ENCODE results near the gene CCP110. TPM values are rescaled to one million over a fixed set of nuclear protein-coding genes. Genes with fewer than 3 reads are reported as not detected.

The CCP110 gene
- total RNA-seq, 5 donors from 2014 or later (not counting 1 experiment from before 2014, with no cell fraction given) = 12.3 to 18.8 (median 17.1) TPM

- peaks cover 49 to 62% (median 52%) of the 10 kb centered on the region in 3 donors for H3K4me1 Mint-ChIP-seq
- POLR2A ChIA-PET = no interaction called here
- no peak for ATAC-seq (replicated peaks in 1 of 4)
These were observed 6.2 kb upstream of the CCP110 start for GRCh38 chr16:19517424-19518089.

DNA sequence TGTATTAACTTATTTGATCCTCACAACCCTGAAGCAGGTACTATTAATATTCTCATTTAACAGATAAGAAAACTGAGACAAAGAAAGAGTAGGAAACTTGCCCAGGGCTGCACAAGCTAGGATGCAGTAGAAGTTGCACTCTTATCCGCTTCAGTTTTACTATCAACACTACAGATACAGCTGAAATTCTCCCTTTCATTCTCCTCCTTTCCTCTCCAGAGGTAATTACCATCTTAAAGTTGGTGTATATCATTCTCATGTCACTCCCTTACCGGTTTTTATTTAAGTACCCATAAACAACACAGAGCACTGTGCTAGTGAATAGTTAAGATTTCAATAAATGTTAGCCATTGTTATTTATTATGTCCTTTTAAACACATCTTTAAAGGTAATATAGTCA is 5.4 kb upstream of the CCP110 start:
- H3K36me3 Mint-ChIP-seq = peaks cover 29% of the 10 kb centered on the region
- H3K4me1 Mint-ChIP-seq = peaks cover 48 to 66% (median 55%) of the 10 kb centered on the region in 3 donors
- no CpG with 5 or more reads among the region's 2 CpGs for WGBS (ENCODE audit: insufficient coverage)
- no peak overlapping the region for H3K4me3 ChIP-seq (ENCODE audit: control insufficient read depth in 1 of 2, extremely low read depth in 1 of 2, low read length in 1 of 2)
- H3K4me3 Mint-ChIP-seq = no peak overlapping the region
- H3K4me1 ChIP-seq (ENCODE audit: control insufficient read depth in 1 of 2, extremely low read depth in 1 of 2, insufficient read depth in 2 of 2, low read length in 2 of 2) = peaks cover 9 to 30% of the 10 kb centered on the region in 2 experiments
- CTCF ChIA-PET = interaction anchor here in 1 of 2 donors (1.6 kb wide), 1 partner anchor 16 kb away, joined by 4 read pairs; no protein-coding TSS in a partner anchor
- no peaks in the 10 kb centered on the region for H3K9me3 Mint-ChIP-seq
- no peak for DNase-seq
- POLR2A ChIA-PET = no interaction called here
- no peaks in the 10 kb centered on the region for H3K27me3 Mint-ChIP-seq
- H3K36me3 ChIP-seq (ENCODE audit: control insufficient read depth in 2 of 2, extremely low read depth in 1 of 2, insufficient read depth in 1 of 2, low read length in 1 of 2) = peaks cover 0 to 31% of the 10 kb centered on the region in 2 donors
- H3K27me3 ChIP-seq (replicated peaks in 1 of 2; ENCODE audit: control insufficient read depth in 2 of 2, extremely low read depth in 1 of 2, insufficient read depth in 2 of 2, low read length in 1 of 2) = no peaks in the 10 kb centered on the region
- no peak overlapping the region for H3K27ac Mint-ChIP-seq
- ATAC-seq (replicated peaks in 1 of 4) = no peak
- no peaks in the 10 kb centered on the region for H3K9me3 ChIP-seq
- H3K27ac ChIP-seq (ENCODE audit: low read length) = no peak overlapping the region

More at GRCh38 chr16:19517424-19518089, 6.2 kb upstream of the CCP110 start:
- no peak overlapping the region for H3K27ac ChIP-seq (ENCODE audit: low read length)
- no CpG with 5 or more reads among the region's 8 CpGs for WGBS (ENCODE audit: insufficient coverage)
- Mint-ChIP-seq H3K4me3 (no peak overlapping the region), H3K9me3 (no peaks in the 10 kb centered on the region), H3K27me3 (no peaks in the 10 kb centered on the region), H3K27ac (peak overlapping the region in 1 of 2 donors; percentile 37), H3K36me3 (peaks cover 38% of the 10 kb centered on the region)
- peaks cover 9 to 26% of the 10 kb centered on the region in 2 experiments for H3K4me1 ChIP-seq (ENCODE audit: control insufficient read depth in 1 of 2, extremely low read depth in 1 of 2, insufficient read depth in 2 of 2, low read length in 2 of 2)
- no peak overlapping the region for H3K4me3 ChIP-seq (ENCODE audit: control insufficient read depth in 1 of 2, extremely low read depth in 1 of 2, low read length in 1 of 2)
- DNase-seq = no peak
- H3K27me3 ChIP-seq (replicated peaks in 1 of 2; ENCODE audit: control insufficient read depth in 2 of 2, extremely low read depth in 1 of 2, insufficient read depth in 2 of 2, low read length in 1 of 2) = no peaks in the 10 kb centered on the region
- CTCF ChIA-PET = interaction anchor here (0.6 to 1.6 kb wide), 3 partner anchors 15 to 956 kb away, joined by 4 to 8 read pairs (median 4); no protein-coding TSS in a partner anchor
- H3K9me3 ChIP-seq = no peaks in the 10 kb centered on the region
- H3K36me3 ChIP-seq (ENCODE audit: control insufficient read depth in 2 of 2, extremely low read depth in 1 of 2, insufficient read depth in 1 of 2, low read length in 1 of 2) = peaks cover 0 to 31% of the 10 kb centered on the region in 2 donors

DNA sequence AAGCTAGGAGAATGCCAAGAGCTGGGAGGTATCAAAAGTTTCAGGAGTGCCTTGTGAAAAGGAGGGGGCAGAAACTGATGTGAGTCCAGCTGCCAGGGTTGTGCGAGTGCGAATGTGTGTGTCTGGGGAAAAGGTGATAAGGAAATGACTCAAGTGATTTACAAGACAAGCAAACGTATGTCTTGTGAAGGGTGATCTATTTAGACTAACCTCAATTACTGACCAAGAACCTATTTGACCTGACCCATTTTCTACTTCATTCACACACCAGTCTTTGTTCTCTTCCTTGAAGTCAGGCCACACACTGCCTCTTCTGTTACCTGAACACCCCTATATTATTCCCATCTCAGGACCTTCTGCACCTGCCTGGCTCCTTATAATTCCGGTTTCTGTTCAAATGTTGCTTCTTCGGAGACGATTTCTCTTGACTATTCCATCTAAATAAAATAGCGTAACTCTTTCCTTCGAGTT is 2.8 kb upstream of the CCP110 start:
- peak in 1 of 35 experiments; percentile 16 for DNase-seq
- Mint-ChIP-seq H3K4me1 (peaks cover 64 to 73% (median 70%) of the 10 kb centered on the region in 3 donors), H3K4me3 (peak overlapping the region; percentile 95 to 97 (median 96)), H3K36me3 (peaks cover 16% of the 10 kb centered on the region), H3K27me3 (no peaks in the 10 kb centered on the region), H3K27ac (peak overlapping the region; percentile 89 to 91), H3K9me3 (no peaks in the 10 kb centered on the region)
- H3K4me1 ChIP-seq (ENCODE audit: control insufficient read depth in 1 of 2, extremely low read depth in 1 of 2, insufficient read depth in 2 of 2, low read length in 2 of 2) = peaks cover 21 to 42% of the 10 kb centered on the region in 2 experiments
- peaks cover 0 to 10% of the 10 kb centered on the region in 2 donors for H3K36me3 ChIP-seq (ENCODE audit: control insufficient read depth in 2 of 2, extremely low read depth in 1 of 2, insufficient read depth in 1 of 2, low read length in 1 of 2)
- peak overlapping the region; percentile 85 to 95 for H3K4me3 ChIP-seq (ENCODE audit: control insufficient read depth in 1 of 2, extremely low read depth in 1 of 2, low read length in 1 of 2)
- ATAC-seq (replicated peaks in 1 of 4) = no peak
- ChIA-PET CTCF (interaction anchor here in 1 of 2 donors (0.7 kb wide), 1 partner anchor 454 kb away, joined by 6 read pairs; the partner anchor contains the start of gene COQ7), POLR2A (interaction anchor here in 1 of 2 donors (0.7 kb wide), 2 partner anchors 107 to 458 kb away, joined by 4 read pairs; no protein-coding TSS in a partner anchor)
- 0% methylated on average over 7 of the region's 8 CpGs for WGBS (ENCODE audit: insufficient coverage)
- no peaks in the 10 kb centered on the region for H3K9me3 ChIP-seq
- H3K27me3 ChIP-seq (replicated peaks in 1 of 2; ENCODE audit: control insufficient read depth in 2 of 2, extremely low read depth in 1 of 2, insufficient read depth in 2 of 2, low read length in 1 of 2) = no peaks in the 10 kb centered on the region
- H3K27ac ChIP-seq (ENCODE audit: low read length) = peak overlapping the region; percentile 77

GRCh38 chr16:19521471-19522396 is 2.0 kb upstream of the CCP110 start, which contains the start of gene GDE1:
TSS of gene GDE1 (minus strand) at chr16:19522098. CDS start at chr16:19521964, 134 bp downstream.
- Histone ChIP-seq H3K27ac (ENCODE audit: low read length) (peak within 1 kb of the TSS; percentile 77), H3K4me1 (ENCODE audit: control insufficient read depth in 1 of 2, extremely low read depth in 1 of 2, insufficient read depth in 2 of 2, low read length in 2 of 2) (peaks cover 21 to 42% of the 10 kb centered on the region in 2 experiments)
- under 1% methylated on average over 59 of the region's 62 CpGs for WGBS (ENCODE audit: insufficient coverage)

DNA sequence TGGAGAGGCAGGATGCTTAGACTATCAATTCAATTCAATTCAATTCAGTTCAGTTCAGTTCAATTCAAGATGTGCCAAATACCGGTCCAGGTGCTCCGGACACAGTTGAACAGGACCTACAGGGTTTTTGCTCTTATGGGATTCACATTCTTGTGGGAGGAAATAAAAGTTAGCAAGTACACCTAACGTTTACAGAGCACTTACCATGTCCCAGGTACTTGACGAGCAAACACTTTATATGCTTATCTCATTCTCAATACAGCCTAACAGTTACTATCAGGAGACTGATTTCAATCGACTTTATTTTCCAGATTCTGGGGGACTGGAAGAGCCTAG is 1.4 kb upstream of the CCP110 start:
- CTCF ChIA-PET = no interaction called here
- ATAC-seq (replicated peaks in 1 of 4) (no peak), DNase-seq (no peak)
- peaks cover 21 to 42% of the 10 kb centered on the region in 2 experiments for H3K4me1 ChIP-seq (ENCODE audit: control insufficient read depth in 1 of 2, extremely low read depth in 1 of 2, insufficient read depth in 2 of 2, low read length in 2 of 2)
- peaks cover 2% of the 10 kb centered on the region for H3K36me3 Mint-ChIP-seq
- POLR2A ChIA-PET = no interaction called here
- H3K27me3 ChIP-seq (replicated peaks in 1 of 2; ENCODE audit: control insufficient read depth in 2 of 2, extremely low read depth in 1 of 2, insufficient read depth in 2 of 2, low read length in 1 of 2) = no peaks in the 10 kb centered on the region
- no peaks in the 10 kb centered on the region for H3K27me3 Mint-ChIP-seq
- H3K4me3 ChIP-seq (ENCODE audit: control insufficient read depth in 1 of 2, extremely low read depth in 1 of 2, low read length in 1 of 2) = peak overlapping the region in 1 of 2 donors; percentile 95
- H3K4me1 Mint-ChIP-seq = peaks cover 57 to 66% (median 65%) of the 10 kb centered on the region in 3 donors
- H3K9me3 ChIP-seq = no peaks in the 10 kb centered on the region
- H3K9me3 Mint-ChIP-seq = no peaks in the 10 kb centered on the region
- H3K4me3 Mint-ChIP-seq = peak overlapping the region; percentile 95 to 97 (median 96)
- peak overlapping the region; percentile 89 to 91 for H3K27ac Mint-ChIP-seq
- no peaks in the 10 kb centered on the region for H3K36me3 ChIP-seq (ENCODE audit: control insufficient read depth in 2 of 2, extremely low read depth in 1 of 2, insufficient read depth in 1 of 2, low read length in 1 of 2)
- WGBS (ENCODE audit: insufficient coverage) = no CpG with 5 or more reads among the region's 5 CpGs
- H3K27ac ChIP-seq (ENCODE audit: low read length) = peak overlapping the region; percentile 77

More at GRCh38 chr16:19521471-19522396, 2.0 kb upstream of the CCP110 start, which contains the start of gene GDE1:
- Mint-ChIP-seq H3K27ac (peak within 1 kb of the TSS; percentile 89 to 91), H3K4me1 (peaks cover 62 to 71% (median 70%) of the 10 kb centered on the region in 3 donors), H3K4me3 (peak within 1 kb of the TSS; percentile 95 to 97 (median 96)), H3K9me3 (no peaks in the 10 kb centered on the region), H3K27me3 (no peaks in the 10 kb centered on the region), H3K36me3 (peaks cover 8% of the 10 kb centered on the region)
- Histone ChIP-seq H3K36me3 (ENCODE audit: control insufficient read depth in 2 of 2, extremely low read depth in 1 of 2, insufficient read depth in 1 of 2, low read length in 1 of 2) (peaks cover 0 to 2% of the 10 kb centered on the region in 2 donors), H3K4me3 (ENCODE audit: control insufficient read depth in 1 of 2, extremely low read depth in 1 of 2, low read length in 1 of 2) (peak within 1 kb of the TSS; percentile 85 to 95), H3K9me3 (no peaks in the 10 kb centered on the region), H3K27me3 (replicated peaks in 1 of 2; ENCODE audit: control insufficient read depth in 2 of 2, extremely low read depth in 1 of 2, insufficient read depth in 2 of 2, low read length in 1 of 2) (no peaks in the 10 kb centered on the region)
- ChIA-PET CTCF (no interaction called here), POLR2A (interaction anchor here in 1 of 2 donors (0.8 kb wide), 1 partner anchor 476 kb away, joined by 3 read pairs; no protein-coding TSS in a partner anchor)
- peak; percentile 80 to 96 (median 90) for DNase-seq
- peak; percentile 80 to 82 (median 80) for ATAC-seq (replicated peaks in 1 of 4)
